Mucosa of stomach (tissue), 1 donor: ENCODE measurements around the gene ZNF385D.
"Not testable (repeated sequence)": the region's sequence is repeated elsewhere in the genome, so short reads cannot be mapped to it uniquely, and the experiment has no call there.

Experiments used
- H3K27me3 ChIP-seq: one replicate; pipeline ENCODE4 v1.7.0; 2013; ENCODE audit warnings: mild to moderate bottlenecking, low read length; ENCODE audit not compliant: control insufficient read depth, insufficient read depth
- H3K36me3 ChIP-seq: one replicate; pipeline ENCODE4 v1.7.0; 2013; ENCODE audit warnings: low read length; ENCODE audit not compliant: control insufficient read depth, insufficient read depth
- H3K4me1 ChIP-seq: one replicate; pipeline ENCODE4 v1.7.0; 2013; ENCODE audit warnings: mild to moderate bottlenecking, low read length; ENCODE audit not compliant: control insufficient read depth, insufficient read depth
- H3K4me3 ChIP-seq: one replicate; pipeline ENCODE4 v1.7.0; 2013; ENCODE audit warnings: low read length
- H3K9ac ChIP-seq: one replicate; pipeline ENCODE4 v1.7.0; 2013; ENCODE audit warnings: mild to moderate bottlenecking, low read length, moderate library complexity
- H3K9me3 ChIP-seq: one replicate; pipeline ENCODE4 v1.7.0; 2013; ENCODE audit warnings: mild to moderate bottlenecking, low read length, moderate library complexity; ENCODE audit not compliant: control insufficient read depth
- donor health status: Pancreatic carcinoma.

ZNF385D gene

GRCh38 chr3:21486024-21486935 lies 264.7 kb downstream of the ZNF385D start:
- H3K4me3 ChIP-seq, H3K9ac ChIP-seq, H3K9me3 ChIP-seq, H3K36me3 ChIP-seq, H3K4me1 ChIP-seq, H3K27me3 ChIP-seq: not testable (repeated sequence)

GRCh38 chr3:21484828-21485144 lies 266.2 kb downstream of the ZNF385D start:
- H3K9me3 ChIP-seq: no peaks in the 10 kb centered on the region
- no peak overlapping the region for H3K9ac ChIP-seq
- H3K27me3 ChIP-seq: no peaks in the 10 kb centered on the region
- H3K4me3 ChIP-seq: no peak overlapping the region
- no peaks in the 10 kb centered on the region for H3K36me3 ChIP-seq
- H3K4me1 ChIP-seq: no peaks in the 10 kb centered on the region

GRCh38 chr3:21484057-21484827 lies 266.8 kb downstream of the ZNF385D start:
- Histone ChIP-seq H3K4me3 (no peak overlapping the region), H3K9me3 (no peaks in the 10 kb centered on the region), H3K36me3 (no peaks in the 10 kb centered on the region), H3K9ac (no peak overlapping the region), H3K4me1 (no peaks in the 10 kb centered on the region), H3K27me3 (no peaks in the 10 kb centered on the region)

GRCh38 chr3:21481991-21482390 lies 269.0 kb downstream of the ZNF385D start:
- no peaks in the 10 kb centered on the region for H3K9me3 ChIP-seq
- no peak overlapping the region for H3K9ac ChIP-seq
- H3K27me3 ChIP-seq: no peaks in the 10 kb centered on the region
- no peaks in the 10 kb centered on the region for H3K36me3 ChIP-seq
- H3K4me1 ChIP-seq: no peaks in the 10 kb centered on the region
- H3K4me3 ChIP-seq: no peak overlapping the region

- H3K9ac ChIP-seq: no peak overlapping the region
These were observed 273.3 kb downstream of the ZNF385D start for GRCh38 chr3:21477541-21478288.

GRCh38 chr3:21466476-21466875 lies 284.5 kb downstream of the ZNF385D start:
- Histone ChIP-seq H3K9ac (no peak overlapping the region), H3K4me1 (no peaks in the 10 kb centered on the region), H3K4me3 (no peak overlapping the region), H3K27me3 (no peaks in the 10 kb centered on the region), H3K9me3 (no peaks in the 10 kb centered on the region), H3K36me3 (no peaks in the 10 kb centered on the region)

More at GRCh38 chr3:21477541-21478288, 273.3 kb downstream of the ZNF385D start:
- H3K9me3 ChIP-seq: no peaks in the 10 kb centered on the region
- H3K36me3 ChIP-seq: no peaks in the 10 kb centered on the region
- no peaks in the 10 kb centered on the region for H3K4me1 ChIP-seq
- no peak overlapping the region for H3K4me3 ChIP-seq
- H3K27me3 ChIP-seq: no peaks in the 10 kb centered on the region

GRCh38 chr3:21464746-21465145 lies 286.3 kb downstream of the ZNF385D start:
- Histone ChIP-seq H3K4me3 (no peak overlapping the region), H3K27me3 (no peaks in the 10 kb centered on the region), H3K4me1 (no peaks in the 10 kb centered on the region), H3K9ac (no peak overlapping the region), H3K9me3 (no peaks in the 10 kb centered on the region), H3K36me3 (no peaks in the 10 kb centered on the region)

GRCh38 chr3:21463319-21463718 lies 287.7 kb downstream of the ZNF385D start:
- H3K4me1 ChIP-seq: no peaks in the 10 kb centered on the region
- no peaks in the 10 kb centered on the region for H3K36me3 ChIP-seq

GRCh38 chr3:21462141-21462540 lies 288.9 kb downstream of the ZNF385D start:
- H3K4me3 ChIP-seq: no peak overlapping the region
- H3K27me3 ChIP-seq: no peaks in the 10 kb centered on the region
- H3K9me3 ChIP-seq: no peaks in the 10 kb centered on the region
- no peaks in the 10 kb centered on the region for H3K4me1 ChIP-seq
- no peaks in the 10 kb centered on the region for H3K36me3 ChIP-seq
- H3K9ac ChIP-seq: no peak overlapping the region

More at GRCh38 chr3:21463319-21463718, 287.7 kb downstream of the ZNF385D start:
- Histone ChIP-seq H3K27me3 (no peaks in the 10 kb centered on the region), H3K4me3 (no peak overlapping the region), H3K9ac (no peak overlapping the region), H3K9me3 (no peaks in the 10 kb centered on the region)

GRCh38 chr3:21457084-21457483 lies 293.9 kb downstream of the ZNF385D start:
- Histone ChIP-seq H3K27me3 (no peaks in the 10 kb centered on the region), H3K9me3 (no peaks in the 10 kb centered on the region), H3K36me3 (no peaks in the 10 kb centered on the region), H3K4me3 (no peak overlapping the region), H3K9ac (no peak overlapping the region), H3K4me1 (no peaks in the 10 kb centered on the region)

GRCh38 chr3:21449738-21450137 lies 301.3 kb downstream of the ZNF385D start:
- Histone ChIP-seq H3K4me3 (no peak overlapping the region), H3K4me1 (no peaks in the 10 kb centered on the region), H3K9ac (no peak overlapping the region), H3K9me3 (no peaks in the 10 kb centered on the region), H3K36me3 (no peaks in the 10 kb centered on the region), H3K27me3 (no peaks in the 10 kb centered on the region)
